Mammary epithelial cell (primary cell): Measurements from ENCODE around the gene SPX.

Experiments
- EZH2 ChIP-seq: IDR thresholded peaks from 2 replicates; pipeline ENCODE4 v1.6.1; 2012; ENCODE audit warnings: low read length, inconsistent platforms, borderline replicate concordance
- TF ChIP-seq, protein P1 (sequence below), 2 donors: IDR thresholded peaks in 1 of 2; conservative IDR thresholded peaks in 1 of 2; 2 replicates each; pipeline ENCODE4 v1.5.1; 2011 to 2012; ENCODE audit warnings: inconsistent platforms in 2 of 2, low read length in 2 of 2, mild to moderate bottlenecking in 2 of 2, control low read depth in 1 of 2, low read depth in 1 of 2; ENCODE audit not compliant: insufficient read depth in 1 of 2; ENCODE audit errors: extremely low read depth in 1 of 2

DNA sequence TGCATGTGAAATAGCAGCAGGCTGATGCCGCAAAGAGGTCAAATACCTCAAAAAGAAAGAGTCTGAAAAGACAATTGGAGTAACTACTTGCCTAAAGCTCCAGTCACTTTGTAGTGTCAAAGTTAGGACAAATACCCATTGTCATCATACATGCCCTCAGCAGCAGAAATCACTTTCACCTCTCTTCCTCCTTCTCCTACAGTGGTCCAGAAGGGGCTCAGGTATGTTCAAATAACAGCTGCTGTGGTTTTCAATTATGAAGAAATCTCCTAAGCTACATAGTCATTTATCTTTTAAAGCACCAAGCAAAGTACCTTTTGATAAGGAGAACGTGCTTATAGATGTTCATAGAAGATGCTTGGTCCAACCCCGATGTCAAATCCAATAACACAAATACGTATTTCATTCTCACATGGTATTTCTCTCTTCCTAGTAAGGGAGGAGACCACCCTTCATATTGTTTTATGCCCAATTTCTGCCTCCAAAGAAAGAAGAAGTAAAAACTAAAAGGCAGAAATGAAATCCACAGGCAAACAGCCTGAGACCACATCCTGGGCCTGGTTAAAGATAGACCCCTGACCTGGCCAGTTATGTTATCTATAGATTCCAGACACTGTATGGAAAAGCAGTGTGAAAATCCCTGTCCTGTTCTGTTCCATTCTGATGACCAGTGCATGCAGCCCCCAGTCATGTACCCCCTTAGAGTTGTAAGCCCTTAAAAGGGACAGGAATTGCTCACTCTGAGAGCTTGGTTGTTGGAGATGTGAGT lies 54.8 kb downstream of the SPX start:
- TF ChIP-seq, protein P1, sequence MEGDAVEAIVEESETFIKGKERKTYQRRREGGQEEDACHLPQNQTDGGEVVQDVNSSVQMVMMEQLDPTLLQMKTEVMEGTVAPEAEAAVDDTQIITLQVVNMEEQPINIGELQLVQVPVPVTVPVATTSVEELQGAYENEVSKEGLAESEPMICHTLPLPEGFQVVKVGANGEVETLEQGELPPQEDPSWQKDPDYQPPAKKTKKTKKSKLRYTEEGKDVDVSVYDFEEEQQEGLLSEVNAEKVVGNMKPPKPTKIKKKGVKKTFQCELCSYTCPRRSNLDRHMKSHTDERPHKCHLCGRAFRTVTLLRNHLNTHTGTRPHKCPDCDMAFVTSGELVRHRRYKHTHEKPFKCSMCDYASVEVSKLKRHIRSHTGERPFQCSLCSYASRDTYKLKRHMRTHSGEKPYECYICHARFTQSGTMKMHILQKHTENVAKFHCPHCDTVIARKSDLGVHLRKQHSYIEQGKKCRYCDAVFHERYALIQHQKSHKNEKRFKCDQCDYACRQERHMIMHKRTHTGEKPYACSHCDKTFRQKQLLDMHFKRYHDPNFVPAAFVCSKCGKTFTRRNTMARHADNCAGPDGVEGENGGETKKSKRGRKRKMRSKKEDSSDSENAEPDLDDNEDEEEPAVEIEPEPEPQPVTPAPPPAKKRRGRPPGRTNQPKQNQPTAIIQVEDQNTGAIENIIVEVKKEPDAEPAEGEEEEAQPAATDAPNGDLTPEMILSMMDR (conservative IDR thresholded peaks at IDR 0.05 in 1 of 2, IDR thresholded peaks at IDR 0.05 in 1 of 2; ENCODE audit: extremely low read depth in 1 of 2, insufficient read depth in 1 of 2, low read depth in 1 of 2, low read length in 2 of 2) = no peak
- TF ChIP-seq EZH2 = no peak
